ENCODE results near the gene PRLH.

GRCh38 chr2:237566401-237567235 is at the start of gene PRLH:
- TF ChIP-seq CTCF (IDR thresholded peaks at IDR 0.05) = no peak
- TF ChIP-seq CEBPB (IDR thresholded peaks at IDR 0.05) = no peak
- TF ChIP-seq MAZ (IDR thresholded peaks at IDR 0.05; ENCODE audit: borderline replicate concordance, low read depth, low read length) = no peak
- TF ChIP-seq E2F6 (IDR thresholded peaks at IDR 0.05; ENCODE audit: borderline replicate concordance, low read depth) = no peak
- TF ChIP-seq RFX5 (IDR thresholded peaks at IDR 0.05) = no peak
- no peak for TF ChIP-seq CHD2 (IDR thresholded peaks at IDR 0.05; ENCODE audit: low read length, partially characterized antibody)
- TF ChIP-seq RAD21 (conservative IDR thresholded peaks at IDR 0.05 in 1 of 2, IDR thresholded peaks at IDR 0.05 in 1 of 2) = no peak
- no peak for TF ChIP-seq POLR2AphosphoS2 (conservative IDR thresholded peaks at IDR 0.05; ENCODE audit: low read length)
- TF ChIP-seq ELK1 (IDR thresholded peaks at IDR 0.05; ENCODE audit: low read depth, low read length) = no peak
- no peak for TF ChIP-seq CHD4 (IDR thresholded peaks at IDR 0.05; ENCODE audit: borderline replicate concordance)
- no peak for TF ChIP-seq HDAC2 (IDR thresholded peaks at IDR 0.05)

Measured in A549 (cell line).